Left lung (tissue), 10 donors: ENCODE measurements around the gene FADS3. TPM values are rescaled to one million over a fixed set of nuclear protein-coding genes. Genes with fewer than 3 reads are reported as not detected.

ENCODE experiments used
- ATAC-seq: fragments of 200-7000 bp; cut with Tn5 transposase; one replicate; pipeline ENCODE4 v1.9.1; 2020; ENCODE audit warnings: moderate library complexity
- DNase-seq, 4 donors: peaks; one replicate each; pipeline ENCODE4 v3.0.0-alpha.2; 2013 to 2020
- H3K27ac ChIP-seq, 2 donors: fragments of 200-600 bp; sonication (generic) in 1 of 2; one replicate each; pipeline versions ENCODE4 v1.5.0 to v1.8.0; 2020 to 2021
- H3K27me3 ChIP-seq, 2 donors: fragments of 200-600 bp; sonication (generic) in 1 of 2; one replicate each; pipeline versions ENCODE4 v1.5.0 to v1.8.0; 2020 to 2021
- H3K36me3 ChIP-seq, 2 donors: fragments of 200-600 bp; sonication (generic) in 1 of 2; one replicate each; pipeline versions ENCODE4 v1.5.0 to v1.8.0; 2020 to 2021
- H3K4me1 ChIP-seq, 2 donors: fragments of 200-600 bp; one replicate each; pipeline ENCODE4 v1.8.0; 2021
- H3K4me3 ChIP-seq, 2 donors: fragments of 200-600 bp; sonication (generic) in 1 of 2; one replicate each; pipeline versions ENCODE4 v1.5.0 to v1.8.0; 2020 to 2021; ENCODE audit warnings: mild to moderate bottlenecking in 1 of 2
- H3K9me3 ChIP-seq, 2 donors: fragments of 200-600 bp; sonication (generic) in 1 of 2; one replicate each; pipeline versions ENCODE4 v1.5.0 to v1.8.0; 2020 to 2021
- CTCF ChIP-seq, 2 donors: fragments of 200-600 bp; sonication (generic) in 1 of 2; IDR thresholded peaks; one replicate each; pipeline versions ENCODE4 v1.5.0 to v1.8.0; 2021; ENCODE audit warnings: antibody characterized with exemption in 2 of 2
- intact Hi-C, 2 donors: fragments of 100-400 bp; cut with DNase I; formaldehyde crosslinking; loops; one replicate each; pipeline versions ENCODE4 v1.11.2 to v1.14.2; 2022
- polyA plus RNA-seq, 6 donors: library from polyadenylated mRNA; unstranded; fragments of 120-200 nt; gene quantifications; one replicate each; pipeline ENCODE4 v1.2.1, GENCODE V29; 2013; ENCODE audit not compliant: insufficient read length in 6 of 6
- total RNA-seq, 2 donors: library from RNA; stranded (reverse); fragmentation: NEBNext Ultra II Directional; extraction: Animal tissue kit (Norgen Biotek cat#: 25700); gene quantifications; one replicate each; pipeline ENCODE4 v1.2.1, GENCODE V29; 2021
- donor health status: DM: no; HTN: yes; CAD: no.
- donor health status: DM: no; HTN: no; CAD: no.

The FADS3 gene
- total and polyA plus RNA-seq, 8 donors: 8.3 to 71.4 (median 12.9) TPM

- Histone ChIP-seq H3K4me1 (no peaks in the 10 kb centered on the region), H3K4me3 (no peak overlapping the region), H3K9me3 (no peaks in the 10 kb centered on the region), H3K36me3 (no peaks in the 10 kb centered on the region), H3K27me3 (no peaks in the 10 kb centered on the region), H3K27ac (no peak overlapping the region)
- no peak for TF ChIP-seq CTCF (IDR thresholded peaks at IDR 0.05)
- intact Hi-C loops: no loop called here
- no peak for DNase-seq
- no peak for ATAC-seq
Observed at GRCh38 chr11:61928606-61929005, 37.3 kb upstream of the FADS3 start.

- intact Hi-C loops: no loop called here
- no peak for TF ChIP-seq CTCF (IDR thresholded peaks at IDR 0.05)
- Histone ChIP-seq H3K27ac (no peak overlapping the region), H3K27me3 (no peaks in the 10 kb centered on the region), H3K4me1 (peaks cover 7 to 11% of the 10 kb centered on the region in 2 donors), H3K36me3 (no peaks in the 10 kb centered on the region), H3K4me3 (no peak overlapping the region), H3K9me3 (no peaks in the 10 kb centered on the region)
- no peak for DNase-seq
- no peak for ATAC-seq
Observed at GRCh38 chr11:61927501-61927900, 36.2 kb upstream of the FADS3 start.

- H3K36me3 ChIP-seq: no peaks in the 10 kb centered on the region
- no peaks in the 10 kb centered on the region for H3K9me3 ChIP-seq
- DNase-seq (no peak), ATAC-seq (no peak)
- H3K4me1 ChIP-seq: peaks cover 12 to 16% of the 10 kb centered on the region in 2 donors
- no peaks in the 10 kb centered on the region for H3K27me3 ChIP-seq
- H3K4me3 ChIP-seq: no peak overlapping the region
- intact Hi-C loops: no loop called here
- no peak overlapping the region for H3K27ac ChIP-seq
- TF ChIP-seq CTCF (IDR thresholded peaks at IDR 0.05): no peak
Observed at GRCh38 chr11:61926235-61926634, 34.9 kb upstream of the FADS3 start.

- TF ChIP-seq CTCF (IDR thresholded peaks at IDR 0.05): no peak
- DNase-seq: no peak
- intact Hi-C loops: no loop called here
- H3K9me3 ChIP-seq: no peaks in the 10 kb centered on the region
- no peaks in the 10 kb centered on the region for H3K36me3 ChIP-seq
- H3K27me3 ChIP-seq: no peaks in the 10 kb centered on the region
- peaks cover 12 to 16% of the 10 kb centered on the region in 2 donors for H3K4me1 ChIP-seq
- no peak overlapping the region for H3K4me3 ChIP-seq
- ATAC-seq: no peak
- no peak overlapping the region for H3K27ac ChIP-seq
Observed at GRCh38 chr11:61925736-61926135, 34.4 kb upstream of the FADS3 start.

- H3K27me3 ChIP-seq: peaks cover 0 to 15% of the 10 kb centered on the region in 2 donors
- no peak overlapping the region for H3K4me3 ChIP-seq
- DNase-seq (no peak), ATAC-seq (no peak)
- intact Hi-C loops: no loop called here
- H3K4me1 ChIP-seq: peaks cover 12 to 16% of the 10 kb centered on the region in 2 donors
- no peaks in the 10 kb centered on the region for H3K36me3 ChIP-seq
- no peak for TF ChIP-seq CTCF (IDR thresholded peaks at IDR 0.05)
- H3K27ac ChIP-seq: peak overlapping the region; percentile 33 to 75
- H3K9me3 ChIP-seq: no peaks in the 10 kb centered on the region
Observed at GRCh38 chr11:61924064-61924455, 32.7 kb upstream of the FADS3 start.
